HG03565 (cell line): ENCODE results near the gene LRRC53.

Source experiments
- ATAC-seq: cut with Tn5 transposase; IDR thresholded peaks from one replicate; pipeline ENCODE4 v1.9.1; 2021; ENCODE audit warnings: mild to moderate bottlenecking, moderate library complexity; ENCODE audit not compliant: unreplicated experiment

LRRC53 gene, protein sequence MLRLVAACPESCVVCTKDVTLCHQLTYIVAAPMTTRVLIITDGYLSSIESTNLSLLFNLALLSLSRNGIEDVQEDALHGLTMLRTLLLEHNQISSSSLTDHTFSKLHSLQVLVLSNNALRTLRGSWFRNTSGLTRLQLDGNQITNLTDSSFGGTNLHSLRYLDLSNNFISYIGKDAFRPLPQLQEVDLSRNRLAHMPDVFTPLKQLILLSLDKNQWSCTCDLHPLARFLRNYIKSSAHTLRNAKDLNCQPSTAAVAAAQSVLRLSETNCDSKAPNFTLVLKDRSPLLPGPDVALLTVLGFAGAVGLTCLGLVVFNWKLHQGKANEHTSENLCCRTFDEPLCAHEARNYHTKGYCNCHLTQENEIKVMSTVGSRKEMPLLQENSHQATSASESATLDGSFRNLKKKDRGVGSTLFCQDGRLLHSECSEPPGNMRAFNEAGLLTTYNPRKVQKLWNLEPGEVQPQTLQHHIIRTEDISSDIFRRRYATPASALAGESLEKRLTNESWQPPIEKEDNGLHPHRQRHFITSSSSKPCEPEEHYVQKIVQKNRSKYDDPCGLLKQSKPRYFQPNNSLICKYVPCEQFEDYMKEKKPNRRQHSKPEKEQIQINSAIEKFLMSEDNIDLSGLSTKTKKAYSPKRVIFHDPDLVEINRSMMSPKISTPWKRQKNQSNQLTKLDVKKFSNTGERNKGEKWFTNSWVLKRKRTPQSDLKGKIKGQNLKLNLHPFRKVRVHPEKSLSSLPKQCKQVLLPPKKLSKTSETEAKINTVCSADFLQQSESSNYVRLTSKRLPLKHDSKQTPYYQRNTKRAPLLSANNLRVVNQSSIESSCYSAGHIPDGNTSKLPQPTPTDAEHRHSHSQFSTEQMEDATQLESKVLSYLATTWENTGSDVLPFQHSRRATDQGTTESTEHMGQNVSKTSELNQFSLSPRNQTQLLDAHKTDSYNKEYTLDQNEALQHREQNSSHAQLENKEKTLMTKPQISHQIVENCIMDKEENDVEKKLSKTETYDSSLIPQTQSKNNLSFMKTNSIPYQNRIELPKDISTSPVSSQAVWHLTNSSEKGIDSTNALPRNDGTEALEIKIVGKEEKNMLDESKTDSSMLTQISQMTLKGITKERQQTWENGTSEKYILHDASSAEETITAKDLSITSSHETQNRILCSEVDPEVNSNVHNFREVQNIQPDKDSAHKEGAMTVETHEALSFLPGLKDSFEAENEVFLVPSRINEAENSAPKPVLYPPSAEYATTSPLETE

DNA sequence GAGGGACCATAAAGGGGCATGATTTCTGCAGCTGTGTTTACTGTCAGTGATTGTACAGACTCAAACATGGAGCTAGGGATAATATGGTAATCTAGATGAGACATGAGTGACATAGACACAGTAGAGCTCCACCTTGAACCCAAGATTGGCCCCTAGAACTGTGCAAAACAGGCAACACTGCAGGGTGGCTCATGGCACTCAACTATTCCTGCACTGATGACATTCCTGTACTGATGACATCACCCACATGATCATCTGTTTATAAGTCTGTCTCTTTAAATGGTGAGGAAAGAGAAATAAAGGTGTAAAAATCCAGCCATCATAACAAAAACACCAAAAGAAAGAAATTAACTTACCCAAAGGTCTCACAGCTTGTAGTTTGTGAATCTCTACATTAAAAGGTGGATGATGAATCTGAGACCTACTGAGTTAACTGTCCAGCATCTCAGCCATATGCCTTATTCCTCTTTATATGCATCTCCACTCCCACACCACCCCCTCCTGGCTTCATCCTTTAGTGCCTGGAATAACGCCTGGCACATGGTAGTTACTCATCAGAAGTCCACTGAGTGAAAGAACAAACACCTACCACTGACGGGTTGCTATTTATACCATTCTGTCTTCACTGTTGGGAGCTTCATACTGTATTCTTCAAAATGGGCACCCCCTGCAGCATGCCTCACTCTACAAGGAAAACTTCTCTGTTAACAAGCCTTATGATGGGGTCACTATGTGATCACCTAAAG, at the start of gene LRRC53:
Gene LRRC53, minus strand, starts transcription at position 442 of the 746 bp plus-strand sequence. CDS start 29,262 bp downstream, outside the sequence.
- no peak for ATAC-seq

DNA sequence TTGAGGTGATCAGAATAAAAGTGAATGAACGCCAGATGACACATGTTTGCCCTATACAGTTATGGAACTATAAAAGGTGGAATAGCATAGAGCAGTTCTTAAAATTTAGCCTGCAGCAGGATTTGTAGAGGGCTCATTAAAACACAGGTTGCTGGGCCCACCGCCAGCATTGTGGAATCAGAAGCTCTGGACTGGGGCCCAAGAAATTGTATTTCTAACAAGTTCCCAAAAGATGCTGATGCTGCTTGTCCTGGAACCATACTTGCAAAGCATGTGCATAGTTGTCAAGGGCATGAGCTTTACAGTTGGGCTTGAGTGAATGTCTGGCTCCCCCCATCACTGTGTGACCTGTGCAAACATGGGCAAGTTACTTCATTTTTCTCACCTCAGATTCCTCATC, 37.5 kb upstream of the LRRC53 start:
- ATAC-seq = no peak

DNA sequence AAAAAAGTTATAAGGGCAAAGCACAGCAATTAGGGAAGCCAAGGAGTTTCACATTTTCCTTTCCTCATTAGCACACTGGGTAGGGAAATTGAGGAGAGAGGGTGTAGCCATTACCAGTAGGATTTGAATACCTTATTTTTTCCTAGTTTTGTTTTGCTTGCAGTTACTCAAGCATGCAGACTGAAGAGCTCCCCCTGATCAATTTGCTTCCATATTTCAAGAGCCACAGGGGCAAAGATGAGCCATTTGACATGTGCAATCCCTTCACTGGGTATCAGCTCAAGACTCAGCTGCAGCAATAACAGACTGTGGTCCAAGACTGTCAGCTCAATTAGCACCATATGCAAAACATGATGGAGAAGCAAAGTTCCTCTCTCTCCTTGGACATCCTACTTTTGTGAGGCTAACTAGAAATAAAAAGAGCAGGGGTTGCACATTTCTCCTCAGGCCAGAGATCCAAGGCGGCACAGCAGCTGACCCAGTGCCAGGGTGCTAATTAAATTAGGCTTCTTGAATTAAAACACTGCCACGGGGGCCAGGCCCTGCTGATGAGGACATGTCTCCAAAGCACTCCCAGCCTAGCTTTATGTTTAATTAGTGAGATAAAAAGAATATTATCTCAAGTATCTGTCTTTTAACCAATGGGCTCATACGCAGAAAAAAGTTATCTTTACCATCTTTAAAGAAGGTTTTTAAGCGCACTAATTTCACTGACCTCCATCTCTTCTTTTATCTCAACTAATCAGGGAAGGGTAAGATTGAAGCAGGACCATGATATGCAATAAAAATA, 36.7 kb upstream of the LRRC53 start:
- ATAC-seq = no peak

DNA sequence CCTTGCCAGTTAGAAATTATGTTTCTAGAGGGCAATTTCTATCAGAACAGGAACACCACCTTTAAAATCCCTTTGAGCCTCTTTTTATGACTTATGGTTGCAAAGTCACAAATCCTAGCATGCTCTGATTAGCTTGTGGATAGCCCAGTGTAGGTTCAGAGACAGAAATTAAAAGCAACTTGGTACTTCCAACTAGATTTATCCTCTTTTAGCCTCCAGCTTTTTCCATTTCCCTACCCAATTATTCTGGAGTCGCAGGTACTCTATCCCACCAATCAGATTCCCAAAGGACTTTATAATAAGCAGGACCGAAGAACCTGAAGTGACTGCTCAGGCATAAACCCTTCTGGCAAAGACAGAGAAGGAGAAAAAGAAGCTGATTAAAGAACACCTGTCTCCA, 33.4 kb upstream of the LRRC53 start:
- ATAC-seq = no peak

DNA sequence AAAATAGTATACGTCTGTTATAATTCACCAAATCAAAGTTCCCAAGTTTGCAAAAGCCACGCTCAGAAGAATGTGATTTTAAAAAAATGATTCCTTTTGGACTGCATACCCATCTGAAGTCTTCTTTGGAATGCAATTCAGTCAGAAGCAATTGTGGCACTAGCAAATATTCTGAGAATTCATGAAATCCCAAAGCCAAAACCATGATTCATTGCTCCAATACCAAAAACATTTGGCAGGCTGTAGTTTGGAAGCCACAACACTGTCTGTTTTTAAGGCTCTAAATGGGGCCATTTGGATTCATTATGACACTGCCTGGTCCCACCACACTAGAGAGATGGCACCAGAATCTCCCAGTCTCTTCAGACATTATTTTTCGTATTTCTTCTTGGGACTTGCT, 21.8 kb upstream of the LRRC53 start:
- no peak for ATAC-seq

DNA sequence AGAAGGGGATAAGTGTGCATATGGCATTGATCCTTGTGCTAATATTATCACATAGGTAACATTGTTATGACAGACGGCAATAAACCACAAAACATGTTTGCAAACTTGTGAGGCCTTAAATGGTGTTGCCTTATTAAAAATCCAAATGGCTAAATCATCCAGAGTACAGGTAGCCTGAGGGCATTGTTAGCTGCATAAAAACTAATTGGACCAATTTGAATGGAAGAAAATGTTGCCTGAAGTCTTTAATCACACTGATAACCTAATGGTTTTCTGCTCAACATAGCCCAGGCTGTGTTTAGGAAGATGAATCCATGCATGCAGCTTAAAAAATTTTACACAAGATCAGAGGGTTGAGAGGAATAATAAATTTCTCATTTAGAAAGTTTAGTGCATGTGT, 19.4 kb upstream of the LRRC53 start:
- no peak for ATAC-seq

DNA sequence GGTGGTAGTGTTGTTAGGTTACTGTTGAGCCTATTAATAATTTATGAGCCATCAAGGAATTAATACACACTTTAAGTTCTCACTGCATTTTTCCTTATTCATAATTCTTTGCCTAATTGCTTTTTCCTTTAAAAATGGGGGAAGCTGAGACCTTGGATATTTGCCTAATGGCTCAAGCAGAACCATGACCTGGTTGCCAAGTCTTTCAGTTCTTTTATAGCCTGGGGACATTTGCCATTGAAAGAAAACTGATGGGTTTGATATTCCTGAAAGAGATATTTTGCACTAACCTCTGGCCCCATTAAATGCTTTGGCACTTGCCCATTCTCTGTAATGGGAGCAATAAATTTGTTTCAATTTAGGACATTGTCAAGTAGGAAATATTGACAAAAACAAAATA, 18.5 kb upstream of the LRRC53 start:
- no peak for ATAC-seq

DNA sequence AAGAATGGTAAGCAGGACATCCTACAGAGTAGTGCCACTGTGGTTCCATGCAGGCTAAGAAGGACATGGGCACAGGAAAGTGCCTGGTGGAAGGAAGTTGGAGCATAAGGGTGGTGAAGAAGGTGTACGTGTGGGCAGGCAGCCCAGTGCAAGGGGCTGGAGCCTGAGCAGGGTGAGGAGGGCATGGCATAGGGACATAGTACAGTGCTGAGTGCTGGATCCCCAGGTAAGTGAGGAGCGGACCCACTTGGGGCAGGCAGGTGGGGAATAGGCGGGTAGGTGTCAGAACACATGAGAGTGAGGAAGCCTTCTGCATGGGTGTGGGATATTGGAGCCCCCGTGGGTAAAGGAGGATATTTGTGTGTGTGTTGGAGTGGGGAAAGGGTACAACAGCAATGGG, 15.7 kb upstream of the LRRC53 start:
- ATAC-seq = no peak

DNA sequence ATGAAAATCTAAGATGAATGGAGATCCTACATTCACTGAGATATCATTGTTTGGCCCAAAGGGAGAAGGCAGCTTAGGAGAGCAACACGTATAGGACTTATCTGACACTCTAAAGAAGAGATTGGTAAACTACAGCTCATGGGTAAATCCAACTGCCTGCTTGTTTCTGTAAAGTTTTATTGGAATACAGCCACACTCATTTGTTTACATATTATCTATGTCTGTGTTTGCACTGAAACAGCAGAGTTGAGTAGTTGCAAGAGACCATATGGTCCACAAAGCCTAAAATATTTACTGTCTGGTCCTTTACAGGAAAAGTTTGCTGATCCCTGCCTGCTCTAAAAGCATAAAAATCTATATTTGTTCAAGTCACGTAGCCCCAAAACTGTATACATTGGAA, 14.3 kb upstream of the LRRC53 start:
- ATAC-seq = no peak

DNA sequence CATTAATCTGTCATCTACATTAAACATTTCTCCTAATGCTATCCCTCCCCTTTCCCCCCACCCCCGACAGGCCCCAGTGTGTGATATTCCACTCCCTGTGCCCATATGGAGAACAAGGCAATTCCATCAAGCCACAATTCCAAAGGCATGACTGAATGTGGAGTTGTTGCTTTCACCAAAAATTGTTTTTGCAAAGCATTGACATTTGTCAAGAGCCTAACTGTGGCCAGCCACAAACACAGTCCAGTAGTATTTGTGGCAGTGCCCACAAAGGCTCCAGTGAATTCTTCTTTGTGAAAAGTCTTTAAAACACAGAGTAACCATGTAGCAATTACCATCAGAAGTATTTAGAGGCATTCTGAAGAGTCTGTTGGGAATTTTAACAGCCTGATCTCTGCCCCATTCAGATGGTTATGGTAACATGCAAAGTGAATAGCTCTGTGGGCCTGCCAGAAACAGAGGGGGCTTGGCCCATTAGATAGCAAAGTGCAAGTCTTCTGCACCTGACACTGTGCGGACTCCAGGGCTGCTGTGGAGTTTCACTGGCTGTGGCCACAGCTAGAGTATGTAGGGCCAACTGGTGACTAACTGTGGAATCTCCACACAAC, 11.6 kb upstream of the LRRC53 start:
- ATAC-seq = no peak

DNA sequence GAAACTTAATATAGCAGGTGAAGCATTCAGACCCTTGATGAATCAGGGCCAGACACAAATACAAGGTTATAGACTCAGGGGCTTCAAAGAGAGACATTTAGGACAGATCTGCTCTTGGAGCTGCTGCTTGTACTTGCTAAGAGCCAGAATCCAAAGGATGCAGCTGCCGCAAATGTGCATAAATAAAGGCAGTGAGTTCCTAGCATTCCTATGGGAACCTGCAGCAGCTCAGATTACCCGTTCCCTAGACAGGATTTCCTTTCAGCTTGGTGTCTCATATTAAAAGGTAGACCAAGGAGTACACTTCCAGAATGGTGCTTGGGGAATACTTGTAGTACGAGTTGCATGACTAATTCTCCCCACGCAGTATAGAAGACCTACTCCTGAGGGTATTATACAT, 9.7 kb upstream of the LRRC53 start:
- ATAC-seq = no peak

DNA sequence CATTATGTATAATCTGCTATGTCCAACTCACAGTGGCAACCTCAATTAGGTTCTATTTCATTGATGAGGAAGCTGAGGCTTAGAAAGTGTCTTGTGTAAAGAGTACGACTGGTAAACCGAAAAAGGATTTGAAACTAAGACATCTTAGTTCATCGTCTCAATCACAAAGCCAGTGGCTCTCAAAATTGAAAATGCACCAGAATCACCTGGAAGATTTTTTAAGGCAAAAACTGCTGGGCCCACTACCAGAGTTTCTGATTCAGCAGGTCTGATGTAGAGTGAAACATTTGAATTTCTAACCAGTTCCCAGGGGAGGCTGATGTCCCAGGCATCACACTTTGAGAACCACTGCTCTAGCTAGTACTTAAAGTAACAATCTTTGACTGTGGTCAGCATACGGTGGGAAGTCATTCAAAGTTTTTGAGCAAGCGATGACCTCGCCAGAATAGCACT, 5.2 kb upstream of the LRRC53 start:
- peak; percentile 86 for ATAC-seq

DNA sequence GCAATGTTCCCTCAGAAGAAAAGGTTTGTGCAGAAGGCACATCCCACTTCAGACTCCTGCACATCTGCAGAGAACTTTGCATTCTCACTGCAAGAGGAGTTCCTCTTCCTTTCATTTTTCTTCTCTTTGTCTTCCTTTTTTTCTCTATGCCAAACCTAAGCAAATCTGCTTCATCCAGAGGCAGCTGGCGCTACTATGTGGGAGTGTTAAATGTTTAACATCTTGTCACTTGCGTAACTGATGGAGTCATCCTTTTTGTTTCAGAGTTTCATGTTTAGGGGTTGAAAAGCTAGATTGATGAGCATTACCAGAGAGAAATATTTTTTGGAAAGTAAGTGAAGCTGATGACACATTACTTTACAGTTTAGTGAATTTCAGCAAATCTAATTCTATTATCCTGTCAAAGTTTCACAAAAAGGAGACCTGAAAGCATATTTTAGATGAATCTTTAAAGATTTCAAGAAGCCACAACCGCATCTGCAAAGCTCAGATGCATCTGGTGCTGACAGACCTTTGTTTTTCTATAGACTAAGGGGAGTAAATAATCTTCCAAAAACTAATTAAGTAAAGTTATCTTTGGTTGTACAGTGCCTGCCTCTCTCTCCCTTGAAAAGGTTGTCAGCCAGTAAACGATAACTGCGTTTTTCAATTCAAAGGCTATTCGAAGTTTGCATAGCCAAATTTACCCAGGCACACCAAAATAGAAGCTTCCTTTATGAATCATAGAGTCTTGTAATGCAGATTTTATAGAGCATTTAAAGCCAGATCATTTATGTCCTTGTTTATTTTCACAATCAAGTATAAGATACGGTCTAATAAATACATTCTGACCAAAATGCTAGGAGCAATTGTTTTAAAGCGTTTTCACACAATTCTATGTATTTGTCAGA, 1.2 kb upstream of the LRRC53 start:
- no peak for ATAC-seq

DNA sequence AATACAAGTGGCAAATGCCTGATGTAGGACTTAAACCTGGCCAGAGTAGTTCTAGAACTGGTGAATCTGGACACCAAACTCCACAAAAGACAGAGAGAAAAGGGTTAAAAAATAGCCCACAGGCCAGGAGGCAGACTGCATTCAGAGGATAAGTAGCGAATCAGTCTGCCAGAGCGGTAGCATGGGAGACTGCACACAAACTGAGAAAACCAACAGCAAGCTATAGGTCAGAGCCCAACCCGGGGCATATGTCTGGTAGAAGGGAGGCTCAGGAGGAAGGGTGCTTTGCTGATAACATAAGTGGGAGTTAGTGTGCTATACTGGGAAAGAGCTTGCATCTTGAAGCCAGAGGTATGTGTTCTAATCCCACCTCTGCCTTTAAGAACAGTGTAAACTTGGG, 4.0 kb downstream of the LRRC53 start:
- ATAC-seq = no peak

DNA sequence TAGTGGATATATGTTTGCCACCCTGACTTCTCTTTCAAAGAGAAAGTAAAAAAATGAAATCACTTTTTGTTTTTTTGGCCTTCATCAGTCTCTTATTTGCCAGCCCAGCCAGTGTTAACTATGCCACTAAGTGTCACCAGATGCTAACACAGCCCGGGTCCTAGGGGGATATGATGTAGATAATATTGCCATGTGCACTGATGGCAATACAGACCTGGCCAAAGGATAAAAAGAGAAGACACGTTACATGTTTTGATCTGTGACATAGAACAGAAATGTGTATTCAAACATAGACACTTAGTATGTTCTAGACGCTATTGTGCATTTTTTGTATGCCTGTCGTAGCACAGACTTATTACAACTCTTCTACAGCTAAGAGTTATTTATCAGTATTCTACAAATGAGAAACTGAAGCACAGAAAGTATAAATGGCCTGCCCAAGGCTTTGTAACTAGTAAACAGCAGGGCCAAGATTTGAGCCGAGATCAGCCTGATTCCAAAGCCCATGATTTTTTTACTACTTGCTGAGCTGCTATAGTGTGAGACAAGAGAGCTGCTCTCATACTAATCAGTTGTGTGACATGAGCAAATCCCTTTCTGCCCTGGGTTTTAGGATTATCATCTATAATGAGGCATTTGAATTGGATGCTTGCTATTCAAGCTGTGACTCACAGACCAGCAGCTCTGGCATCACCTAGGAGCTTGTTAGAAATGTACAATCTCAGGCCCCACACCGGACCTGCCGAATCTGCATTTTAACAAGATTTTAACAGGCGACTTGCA, 6.3 kb downstream of the LRRC53 start:
- no peak for ATAC-seq

DNA sequence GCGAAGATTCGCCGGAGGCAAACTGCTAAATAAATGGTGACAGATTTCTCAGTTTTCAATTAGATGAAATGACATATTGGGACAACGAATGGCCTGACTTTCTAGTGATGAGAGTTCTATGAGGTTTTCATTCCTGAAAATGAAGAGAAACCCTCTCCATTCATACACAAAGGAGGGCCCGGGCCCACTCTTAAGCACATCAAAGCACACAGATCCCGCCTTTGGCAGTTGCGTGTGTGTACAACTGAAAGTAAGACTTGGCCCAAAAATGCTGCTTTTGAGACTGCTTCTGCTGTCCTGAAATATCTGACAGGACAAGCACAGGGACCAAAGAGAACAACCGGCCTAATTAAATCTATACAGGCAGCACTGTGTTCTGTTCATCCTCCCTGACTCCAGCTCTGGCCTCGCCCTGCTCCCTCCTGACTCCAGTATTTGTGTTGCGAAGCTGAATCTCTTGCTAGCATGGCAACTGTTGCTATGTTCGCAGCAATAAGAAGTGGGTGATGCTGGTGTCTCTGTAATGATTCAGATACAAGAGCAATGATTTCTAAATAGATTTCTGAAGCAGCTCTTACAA, 7.4 kb downstream of the LRRC53 start:
- no peak for ATAC-seq
